Liver (tissue), 3 donors: ENCODE results near the gene PRRG2.

ENCODE experiments used
- ATF3 ChIP-seq: IDR thresholded peaks from 2 replicates; pipeline ENCODE4 v1.6.1; 2016; ENCODE audit warnings: antibody characterized with exemption
- CTCF ChIP-seq: fragments of 150-350 bp; IDR thresholded peaks from 2 replicates; pipeline ENCODE4 v1.5.1; 2017; ENCODE audit warnings: improper control_type of control experiment, low read depth, low read length; ENCODE audit not compliant: missing input control
- FOXA2 ChIP-seq: IDR thresholded peaks from 2 replicates; pipeline ENCODE4 v1.6.1; 2016; ENCODE audit warnings: antibody characterized with exemption
- MAX ChIP-seq: IDR thresholded peaks from 2 replicates; pipeline ENCODE4 v1.6.1; 2016; ENCODE audit warnings: antibody characterized with exemption
- SP1 ChIP-seq: IDR thresholded peaks from 2 replicates; pipeline ENCODE4 v1.6.1; 2018; ENCODE audit warnings: antibody characterized with exemption, mild to moderate bottlenecking
- donor health status: healthy.
- donor health status: healthy.

DNA sequence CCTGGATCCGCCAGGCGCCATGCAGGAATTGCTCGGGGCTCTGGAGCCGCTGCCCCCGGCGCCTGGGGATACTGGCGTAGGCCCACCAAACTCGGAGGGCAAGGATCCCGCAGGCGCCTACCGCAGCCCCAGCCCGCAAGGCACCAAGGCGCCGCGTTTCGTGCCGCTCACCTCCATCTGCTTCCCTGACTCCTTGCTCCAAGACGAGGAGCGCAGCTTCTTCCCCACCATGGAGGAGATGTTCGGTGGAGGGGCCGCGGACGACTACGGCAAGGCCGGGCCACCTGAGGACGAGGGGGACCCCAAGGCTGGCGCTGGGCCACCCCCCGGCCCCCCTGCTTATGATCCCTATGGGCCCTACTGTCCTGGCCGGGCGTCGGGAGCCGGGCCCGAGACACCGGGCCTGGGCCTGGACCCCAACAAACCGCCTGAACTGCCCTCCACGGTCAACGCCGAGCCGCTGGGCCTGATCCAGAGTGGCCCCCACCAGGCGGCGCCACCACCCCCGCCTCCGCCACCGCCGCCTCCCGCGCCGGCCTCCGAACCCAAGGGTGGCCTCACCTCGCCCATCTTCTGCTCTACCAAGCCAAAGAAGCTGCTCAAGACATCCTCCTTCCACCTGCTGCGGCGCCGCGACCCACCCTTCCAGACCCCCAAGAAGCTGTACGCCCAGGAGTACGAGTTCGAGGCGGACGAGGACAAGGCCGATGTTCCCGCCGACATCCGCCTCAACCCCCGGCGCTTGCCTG, 16.0 kb downstream of the PRRG2 start:
- TF ChIP-seq CTCF (no peak), SP1 (no peak), FOXA2 (no peak), MAX (no peak), ATF3 (no peak)
